AG04450 (cell line): ENCODE measurements around the gene CHST12. TPM values are rescaled to one million over a fixed set of nuclear protein-coding genes. Genes with fewer than 3 reads are reported as not detected.

ENCODE experiments used
- CTCF ChIA-PET: fragments of 300-600, 350-600 bp; formaldehyde crosslinking; extraction: SDS; loops from one replicate; lab custom pipeline; 2022; ENCODE audit warnings: antibody characterized with exemption, inconsistent platforms; lab: Charles Lee
- POLR2A ChIA-PET: fragments of 350-600 bp; formaldehyde crosslinking; extraction: SDS; loops from one replicate; lab custom pipeline; 2021; ENCODE audit warnings: antibody characterized with exemption, inconsistent platforms; lab: Yijun Ruan, JAX
- DNase-seq: peaks from one replicate; pipeline ENCODE4 v3.0.0-alpha.2; 2011; ENCODE audit warnings: low read depth, low spot score
- H3K27ac ChIP-seq: one replicate; pipeline ENCODE4 v1.5.1; 2012; ENCODE audit warnings: low read depth, low read length, control low read depth
- H3K27me3 ChIP-seq: one replicate; pipeline ENCODE4 v1.6.0; 2012; ENCODE audit warnings: low read length; ENCODE audit not compliant: control insufficient read depth, insufficient read depth
- H3K4me3 ChIP-seq: 2 replicates; pipeline ENCODE4 v1.5.1; 2011; ENCODE audit warnings: mild to moderate bottlenecking, low read depth, low read length, control low read depth
- H3K9me3 ChIP-seq: 2 replicates; pipeline ENCODE4 v1.5.1; 2012; ENCODE audit warnings: low read length; ENCODE audit not compliant: control insufficient read depth, insufficient read depth
- polyA plus RNA-seq: library from polyadenylated mRNA; depleted of rRNA; stranded (reverse); fragments of >200 nt; gene quantifications from 2 replicates; pipeline ENCODE4 v1.2.3, GENCODE V29; 2011
- TF ChIP-seq, protein P1 (sequence below): IDR thresholded peaks from 2 replicates; pipeline ENCODE4 v1.5.1; 2011; ENCODE audit warnings: low read depth, low read length, control low read depth, inconsistent platforms

Gene CHST12
- polyA plus RNA-seq, 1 experiment = 8.7 TPM

DNA sequence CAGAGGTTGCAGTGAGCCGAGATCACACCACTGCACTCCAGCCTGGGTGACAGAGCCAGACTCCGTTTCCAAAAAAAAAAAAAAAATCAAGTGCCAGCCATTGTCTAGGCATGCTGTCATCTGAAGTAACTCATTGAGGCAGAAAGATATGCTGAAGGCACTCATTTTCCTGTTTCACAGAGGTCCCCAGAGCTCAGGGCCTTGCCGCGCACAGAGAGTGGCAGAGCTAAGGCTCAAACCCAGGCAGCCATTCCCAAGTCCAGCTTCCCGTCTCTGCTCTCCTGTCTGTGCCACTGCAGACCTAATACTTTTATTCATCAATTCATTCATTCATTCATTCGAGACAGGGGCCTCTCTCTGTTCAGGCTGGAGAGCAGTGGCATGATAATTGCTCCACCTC lies 69.3 kb downstream of the CHST12 start:
- ChIA-PET POLR2A (no interaction called here), CTCF (no interaction called here)
- TF ChIP-seq, protein P1, sequence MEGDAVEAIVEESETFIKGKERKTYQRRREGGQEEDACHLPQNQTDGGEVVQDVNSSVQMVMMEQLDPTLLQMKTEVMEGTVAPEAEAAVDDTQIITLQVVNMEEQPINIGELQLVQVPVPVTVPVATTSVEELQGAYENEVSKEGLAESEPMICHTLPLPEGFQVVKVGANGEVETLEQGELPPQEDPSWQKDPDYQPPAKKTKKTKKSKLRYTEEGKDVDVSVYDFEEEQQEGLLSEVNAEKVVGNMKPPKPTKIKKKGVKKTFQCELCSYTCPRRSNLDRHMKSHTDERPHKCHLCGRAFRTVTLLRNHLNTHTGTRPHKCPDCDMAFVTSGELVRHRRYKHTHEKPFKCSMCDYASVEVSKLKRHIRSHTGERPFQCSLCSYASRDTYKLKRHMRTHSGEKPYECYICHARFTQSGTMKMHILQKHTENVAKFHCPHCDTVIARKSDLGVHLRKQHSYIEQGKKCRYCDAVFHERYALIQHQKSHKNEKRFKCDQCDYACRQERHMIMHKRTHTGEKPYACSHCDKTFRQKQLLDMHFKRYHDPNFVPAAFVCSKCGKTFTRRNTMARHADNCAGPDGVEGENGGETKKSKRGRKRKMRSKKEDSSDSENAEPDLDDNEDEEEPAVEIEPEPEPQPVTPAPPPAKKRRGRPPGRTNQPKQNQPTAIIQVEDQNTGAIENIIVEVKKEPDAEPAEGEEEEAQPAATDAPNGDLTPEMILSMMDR = no peak
- no peak overlapping the region for H3K27ac ChIP-seq
- DNase-seq = no peak
- H3K27me3 ChIP-seq = no peaks in the 10 kb centered on the region
- H3K4me3 ChIP-seq = no peak overlapping the region
- no peaks in the 10 kb centered on the region; the same call in 1 of the 2 replicates for H3K9me3 ChIP-seq

DNA sequence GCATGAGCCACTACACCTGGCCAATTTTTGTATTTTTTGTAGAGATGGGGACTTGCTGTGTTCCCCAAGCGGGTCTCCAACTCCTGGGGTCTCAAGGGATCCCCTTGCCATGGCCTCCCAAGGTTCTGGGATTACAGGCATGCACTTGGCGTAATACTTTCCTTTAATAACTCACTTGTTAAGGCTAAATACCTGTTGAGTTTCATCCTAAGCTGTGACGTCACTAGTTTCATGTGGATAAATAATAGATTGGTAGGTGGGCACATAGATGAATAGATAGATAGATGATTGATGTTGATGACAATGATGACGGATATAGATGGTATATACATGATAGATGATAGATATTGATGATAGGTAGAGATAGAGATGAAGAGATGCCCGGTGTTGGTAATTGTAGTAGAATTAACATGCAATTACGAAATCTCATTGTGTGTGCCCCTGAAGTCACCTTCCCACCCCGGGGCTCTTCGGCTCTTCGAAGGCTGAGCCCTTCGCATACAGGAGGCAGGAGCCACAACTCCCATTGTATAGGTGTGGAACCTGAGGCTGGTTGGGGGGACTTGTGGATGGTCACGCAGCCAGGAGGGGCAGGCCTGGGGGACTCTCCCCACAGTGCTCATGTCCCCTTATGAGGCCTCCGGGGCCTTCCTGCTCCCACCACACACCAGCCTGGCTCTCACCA lies 70.2 kb downstream of the CHST12 start:
- H3K4me3 ChIP-seq = no peak overlapping the region
- DNase-seq = no peak
- no peaks in the 10 kb centered on the region for H3K27me3 ChIP-seq
- H3K27ac ChIP-seq = no peak overlapping the region
- TF ChIP-seq, protein P1 = no peak
- ChIA-PET POLR2A (no interaction called here), CTCF (no interaction called here)
- H3K9me3 ChIP-seq = no peaks in the 10 kb centered on the region; the same call in 1 of the 2 replicates

DNA sequence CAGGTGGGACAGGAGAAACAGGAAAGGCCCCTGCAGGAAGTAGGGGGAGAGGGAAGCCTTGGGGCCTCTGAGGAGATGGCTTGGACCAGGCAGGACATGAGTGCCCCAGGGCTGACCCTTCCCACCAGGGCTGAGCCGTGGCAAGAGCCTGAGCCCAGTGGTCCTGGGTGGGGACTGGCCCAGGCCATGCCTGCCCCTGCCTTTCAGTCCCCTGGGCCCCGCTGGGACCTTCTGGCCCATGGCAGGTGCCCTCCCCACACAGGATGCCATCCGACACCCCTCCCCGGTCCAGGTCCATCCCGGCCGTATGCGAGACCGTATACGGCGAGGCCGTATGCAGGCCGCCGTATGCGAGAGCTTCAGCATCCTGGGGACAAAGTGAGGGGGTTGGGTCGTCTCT lies 70.8 kb downstream of the CHST12 start:
- POLR2A ChIA-PET = no interaction called here
- Histone ChIP-seq H3K4me3 (no peak overlapping the region), H3K9me3 (no peaks in the 10 kb centered on the region; the same call in 1 of the 2 replicates), H3K27me3 (no peaks in the 10 kb centered on the region), H3K27ac (no peak overlapping the region)
- DNase-seq = no peak
- TF ChIP-seq, protein P1 = no peak
- CTCF ChIA-PET = no interaction called here

DNA sequence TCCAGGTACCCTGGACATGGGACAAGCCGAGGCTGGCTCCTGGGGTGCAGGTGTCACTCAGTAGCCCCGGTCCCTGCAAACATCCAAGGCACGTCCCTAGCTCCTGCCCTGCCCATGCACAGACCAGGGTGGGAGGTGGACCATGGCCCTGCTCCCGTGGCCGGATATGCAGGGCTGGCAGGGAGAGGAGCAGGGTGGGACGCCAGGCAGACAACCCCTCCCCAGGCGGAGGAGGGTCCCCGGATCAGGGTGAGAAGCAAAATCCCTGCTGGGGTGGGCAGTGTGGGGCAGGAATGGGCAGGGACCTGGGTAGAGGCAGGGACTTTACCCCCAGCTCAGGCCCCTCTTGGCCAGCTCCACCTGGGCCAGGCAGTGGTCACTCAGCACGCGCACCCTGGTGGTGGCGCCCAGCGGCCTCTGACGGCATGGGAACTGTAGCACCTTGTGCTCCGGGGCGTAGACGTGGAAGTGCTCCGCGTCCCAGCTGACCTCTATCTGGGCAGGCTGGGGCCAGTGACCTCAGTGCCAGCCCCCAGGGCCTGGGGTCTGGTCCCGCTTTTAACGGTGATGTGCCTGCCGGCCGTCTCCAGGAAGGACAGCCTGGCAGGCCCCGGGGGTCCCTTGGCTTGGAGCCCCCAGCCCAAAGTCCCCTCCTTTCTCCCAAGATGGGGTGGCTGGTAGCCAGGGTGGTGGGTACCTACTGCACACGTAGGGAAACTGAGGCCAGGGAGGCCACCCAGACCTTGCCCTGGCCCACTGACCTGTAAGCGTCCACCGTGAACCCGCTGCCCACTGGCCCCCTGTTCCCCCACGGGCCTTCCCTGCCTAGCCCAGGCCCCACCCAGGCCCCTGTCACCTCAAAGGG lies 71.6 kb downstream of the CHST12 start:
- Histone ChIP-seq H3K9me3 (no peaks in the 10 kb centered on the region; the same call in 1 of the 2 replicates), H3K4me3 (no peak overlapping the region), H3K27me3 (no peaks in the 10 kb centered on the region), H3K27ac (no peak overlapping the region)
- ChIA-PET CTCF (no interaction called here), POLR2A (no interaction called here)
- TF ChIP-seq, protein P1 = no peak
- no peak for DNase-seq

DNA sequence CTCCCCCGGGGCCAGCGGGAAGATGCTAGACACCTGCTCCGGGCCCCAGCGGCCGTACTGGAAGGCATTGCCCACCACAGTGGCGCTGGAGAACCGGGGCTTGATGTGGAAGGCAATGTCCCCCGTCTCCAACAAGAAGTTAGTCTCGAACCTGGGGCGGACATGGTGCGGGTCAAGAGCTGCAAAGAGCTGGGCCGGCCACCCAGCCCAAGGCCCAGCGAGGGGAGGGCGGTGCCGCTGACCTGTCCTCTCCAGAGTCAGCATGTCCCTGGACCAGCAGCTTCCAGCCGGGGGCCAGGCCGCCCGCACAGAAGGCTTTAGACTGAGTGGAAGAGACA lies 72.2 kb downstream of the CHST12 start:
- no peak for DNase-seq
- TF ChIP-seq, protein P1 = no peak
- CTCF ChIA-PET = no interaction called here

More for the DNA sequence above, 72.2 kb downstream of the CHST12 start:
- H3K4me3 ChIP-seq = no peak overlapping the region
- H3K9me3 ChIP-seq = no peaks in the 10 kb centered on the region
- H3K27me3 ChIP-seq = no peaks in the 10 kb centered on the region
- H3K27ac ChIP-seq = no peak overlapping the region
- POLR2A ChIA-PET = no interaction called here
